Suprapubic skin (tissue), 4 donors: ENCODE measurements around the gene SS18L1. TPM values are rescaled to one million over a fixed set of nuclear protein-coding genes. Genes with fewer than 3 reads are reported as not detected.
A peak's percentile ranks its signal among the peaks of the same experiment; 100 is the strongest.

Source experiments
- DNase-seq, 2 donors: peaks; one replicate each; pipeline ENCODE4 v3.0.0-alpha.2; 2019; ENCODE audit warnings: low spot score in 2 of 2
- H3K27ac ChIP-seq: fragments of 200-600 bp; sonication (generic); one replicate; pipeline ENCODE4 v1.5.1; 2019
- H3K27me3 ChIP-seq: fragments of 200-600 bp; sonication (generic); one replicate; pipeline ENCODE4 v1.5.1; 2019
- H3K36me3 ChIP-seq: fragments of 200-600 bp; sonication (generic); one replicate; pipeline ENCODE4 v1.5.1; 2019
- H3K4me1 ChIP-seq: fragments of 200-600 bp; sonication (generic); one replicate; pipeline ENCODE4 v1.5.1; 2019
- H3K4me3 ChIP-seq: fragments of 200-600 bp; sonication (generic); one replicate; pipeline ENCODE4 v1.5.1; 2019; ENCODE audit warnings: mild to moderate bottlenecking
- H3K9me3 ChIP-seq: fragments of 200-600 bp; sonication (generic); one replicate; pipeline ENCODE4 v1.5.1; 2019
- CTCF ChIP-seq, 2 donors: fragments of 200-600 bp in 1 of 2; fragments of 450-650 bp in 1 of 2; sonication (generic) in 1 of 2; IDR thresholded peaks; one replicate each; pipeline ENCODE4 v1.5.1; 2016 to 2019; ENCODE audit warnings: antibody characterized with exemption in 2 of 2, mild to moderate bottlenecking in 1 of 2, moderate library complexity in 1 of 2
- EP300 ChIP-seq: sonication (generic); formaldehyde crosslinking; IDR thresholded peaks from one replicate; pipeline ENCODE4 v1.6.1; 2017; ENCODE audit warnings: antibody characterized with exemption
- POLR2A ChIP-seq, 2 donors: fragments of 450-650 bp; IDR thresholded peaks; one replicate each; pipeline ENCODE4 v1.6.1; 2017; ENCODE audit warnings: antibody characterized with exemption in 2 of 2, mild to moderate bottlenecking in 2 of 2, moderate library complexity in 2 of 2
- POLR2AphosphoS5 ChIP-seq, 3 donors: sonication (generic); formaldehyde crosslinking; IDR thresholded peaks; one replicate each; pipeline ENCODE4 v1.6.1; 2017; ENCODE audit warnings: antibody characterized with exemption in 3 of 3
- WGBS: methylation state at CpG from one replicate; pipeline ENCODE4 v1.1.5; 2018; 5-methylcytosine and 5-hydroxymethylcytosine counted together
- total RNA-seq, 4 donors: library from RNA; depleted of rRNA; stranded (reverse); fragments of >200 nt; gene quantifications; one replicate each; pipeline ENCODE4 v1.1.0, GENCODE V29; 2016

The SS18L1 gene
- total RNA-seq, 4 donors from 2014 or later, result 23.3 to 81.1 (median 26.9) TPM

- Histone ChIP-seq H3K4me3 (no peak overlapping the region), H3K4me1 (peaks cover 58% of the 10 kb centered on the region), H3K9me3 (no peaks in the 10 kb centered on the region), H3K36me3 (peaks cover 4% of the 10 kb centered on the region), H3K27ac (peak overlapping the region; percentile 80), H3K27me3 (no peaks in the 10 kb centered on the region)
- no peak for DNase-seq
- TF ChIP-seq EP300 (no peak), CTCF (IDR thresholded peaks at IDR 0.05) (no peak), POLR2A (IDR thresholded peaks at IDR 0.05) (no peak)
- WGBS, result 60% methylated on average over 3 of the region's 20 CpGs
Measured at GRCh38 chr20:62148908-62149314, 5.3 kb downstream of the SS18L1 start.

- DNase-seq, result no peak
- H3K27me3 ChIP-seq, result no peaks in the 10 kb centered on the region
- peak overlapping the region; percentile 21 for H3K4me3 ChIP-seq
- peak overlapping the region; percentile 80 for H3K27ac ChIP-seq
- peaks cover 11% of the 10 kb centered on the region for H3K36me3 ChIP-seq
- no peaks in the 10 kb centered on the region for H3K9me3 ChIP-seq
- WGBS, result 63% methylated on average over 16 of the region's 24 CpGs
- H3K4me1 ChIP-seq, result peaks cover 52% of the 10 kb centered on the region
- TF ChIP-seq POLR2AphosphoS5 (IDR thresholded peaks at IDR 0.05) (no peak), CTCF (IDR thresholded peaks at IDR 0.05) (no peak)
Measured at GRCh38 chr20:62149532-62150309, 6.2 kb downstream of the SS18L1 start.

GRCh38 chr20:62150310-62150575, 6.7 kb downstream of the SS18L1 start:
- no peak for DNase-seq
- peaks cover 11% of the 10 kb centered on the region for H3K36me3 ChIP-seq
- peaks cover 47% of the 10 kb centered on the region for H3K4me1 ChIP-seq
- no peaks in the 10 kb centered on the region for H3K27me3 ChIP-seq
- 79% methylated on average over 10 of the region's 11 CpGs for WGBS
- TF ChIP-seq EP300 (no peak), CTCF (IDR thresholded peaks at IDR 0.05) (no peak), POLR2A (IDR thresholded peaks at IDR 0.05) (no peak), POLR2AphosphoS5 (IDR thresholded peaks at IDR 0.05) (no peak)
- H3K9me3 ChIP-seq, result no peaks in the 10 kb centered on the region
- H3K27ac ChIP-seq, result peak overlapping the region; percentile 22
- peak overlapping the region; percentile 21 for H3K4me3 ChIP-seq

GRCh38 chr20:62151225-62151624, 7.7 kb downstream of the SS18L1 start:
- no peak for DNase-seq
- peaks cover 50% of the 10 kb centered on the region for H3K4me1 ChIP-seq
- peaks cover 11% of the 10 kb centered on the region for H3K36me3 ChIP-seq
- TF ChIP-seq CTCF (IDR thresholded peaks at IDR 0.05), result no peak
- TF ChIP-seq POLR2AphosphoS5 (IDR thresholded peaks at IDR 0.05), result no peak
- TF ChIP-seq POLR2A (IDR thresholded peaks at IDR 0.05), result no peak
- TF ChIP-seq EP300, result no peak
- H3K27me3 ChIP-seq, result no peaks in the 10 kb centered on the region
- no peaks in the 10 kb centered on the region for H3K9me3 ChIP-seq
- H3K27ac ChIP-seq, result no peak overlapping the region
- H3K4me3 ChIP-seq, result no peak overlapping the region
- 88% methylated on average over 9 of the region's 11 CpGs for WGBS

GRCh38 chr20:62151835-62152364, 8.3 kb downstream of the SS18L1 start:
- no peak for DNase-seq
- H3K27me3 ChIP-seq, result no peaks in the 10 kb centered on the region
- peaks cover 56% of the 10 kb centered on the region for H3K4me1 ChIP-seq
- peaks cover 11% of the 10 kb centered on the region for H3K36me3 ChIP-seq
- H3K4me3 ChIP-seq, result no peak overlapping the region
- H3K9me3 ChIP-seq, result no peaks in the 10 kb centered on the region
- H3K27ac ChIP-seq, result no peak overlapping the region
- WGBS, result 83% methylated on average over 23 of the region's 23 CpGs
- TF ChIP-seq CTCF (IDR thresholded peaks at IDR 0.05) (no peak), POLR2AphosphoS5 (IDR thresholded peaks at IDR 0.05) (no peak), POLR2A (IDR thresholded peaks at IDR 0.05) (no peak), EP300 (no peak)
